ENCODE measurements around the gene CDKL1.
"Not testable (repeated sequence)": the region's sequence is repeated elsewhere in the genome, so short reads cannot be mapped to it uniquely, and the experiment has no call there.

Gene CDKL1

GRCh38 chr14:50377550-50378085 lies 19.1 kb downstream of the CDKL1 start:
- Mint-ChIP-seq H3K27ac (no peak overlapping the region), H3K9me3 (no peaks in the 10 kb centered on the region), H3K4me3 (no peak overlapping the region), H3K4me1 (ENCODE audit: low read depth) (peaks cover 8% of the 10 kb centered on the region), H3K27me3 (no peaks in the 10 kb centered on the region), H3K36me3 (ENCODE audit: low read depth) (no peaks in the 10 kb centered on the region)
- intact Hi-C loops (cut with micrococcal nuclease): no loop called here

- H3K9me3 Mint-ChIP-seq: no peaks in the 10 kb centered on the region
- H3K36me3 Mint-ChIP-seq (ENCODE audit: low read depth): no peaks in the 10 kb centered on the region
- intact Hi-C loops (cut with micrococcal nuclease): no loop called here
- no peak overlapping the region for H3K27ac Mint-ChIP-seq
- H3K4me3 Mint-ChIP-seq: no peak overlapping the region
- H3K4me1 Mint-ChIP-seq (ENCODE audit: low read depth): peaks cover 8% of the 10 kb centered on the region
- no peaks in the 10 kb centered on the region for H3K27me3 Mint-ChIP-seq
Measured at GRCh38 chr14:50375760-50376159, 20.9 kb downstream of the CDKL1 start.

- Mint-ChIP-seq H3K4me1 (ENCODE audit: low read depth) (peaks cover 8% of the 10 kb centered on the region), H3K4me3 (no peak overlapping the region), H3K27me3 (no peaks in the 10 kb centered on the region), H3K27ac (no peak overlapping the region), H3K36me3 (ENCODE audit: low read depth) (no peaks in the 10 kb centered on the region), H3K9me3 (no peaks in the 10 kb centered on the region)
- intact Hi-C loops (cut with micrococcal nuclease): no loop called here
Measured at GRCh38 chr14:50373959-50374358, 22.7 kb downstream of the CDKL1 start.

- intact Hi-C loops (cut with micrococcal nuclease): no loop called here
Measured at GRCh38 chr14:50371546-50371945, 25.1 kb downstream of the CDKL1 start.

GRCh38 chr14:50366589-50366988 lies 30.1 kb downstream of the CDKL1 start:
- Mint-ChIP-seq H3K36me3 (ENCODE audit: low read depth) (no peaks in the 10 kb centered on the region), H3K27me3 (peaks cover 5% of the 10 kb centered on the region), H3K4me3 (no peak overlapping the region), H3K27ac (peak overlapping the region; percentile 3), H3K9me3 (no peaks in the 10 kb centered on the region), H3K4me1 (ENCODE audit: low read depth) (peaks cover 32% of the 10 kb centered on the region)
- intact Hi-C loops (cut with micrococcal nuclease): no loop called here

More at GRCh38 chr14:50371546-50371945, 25.1 kb downstream of the CDKL1 start:
- peaks cover 7% of the 10 kb centered on the region for H3K4me1 Mint-ChIP-seq (ENCODE audit: low read depth)
- no peaks in the 10 kb centered on the region for H3K9me3 Mint-ChIP-seq
- H3K4me3 Mint-ChIP-seq: no peak overlapping the region
- peaks cover 2% of the 10 kb centered on the region for H3K27me3 Mint-ChIP-seq
- no peaks in the 10 kb centered on the region for H3K36me3 Mint-ChIP-seq (ENCODE audit: low read depth)
- H3K27ac Mint-ChIP-seq: no peak overlapping the region

GRCh38 chr14:50366115-50366514 lies 30.6 kb downstream of the CDKL1 start:
- Mint-ChIP-seq H3K27me3 (peaks cover 5% of the 10 kb centered on the region), H3K27ac (peak overlapping the region; percentile 3), H3K9me3 (no peaks in the 10 kb centered on the region), H3K36me3 (ENCODE audit: low read depth) (no peaks in the 10 kb centered on the region), H3K4me3 (no peak overlapping the region), H3K4me1 (ENCODE audit: low read depth) (peaks cover 32% of the 10 kb centered on the region)
- intact Hi-C loops (cut with micrococcal nuclease): no loop called here

GRCh38 chr14:50365572-50365971 lies 31.1 kb downstream of the CDKL1 start:
- H3K4me1 Mint-ChIP-seq (ENCODE audit: low read depth): peaks cover 32% of the 10 kb centered on the region
- H3K9me3 Mint-ChIP-seq; H3K4me3 Mint-ChIP-seq; H3K36me3 Mint-ChIP-seq (ENCODE audit: low read depth); intact Hi-C loops (cut with micrococcal nuclease); H3K27me3 Mint-ChIP-seq: not testable (repeated sequence)
- peak overlapping the region; percentile 3 for H3K27ac Mint-ChIP-seq

- H3K4me3 Mint-ChIP-seq: no peak overlapping the region
- intact Hi-C loops (cut with micrococcal nuclease): no loop called here
- no peaks in the 10 kb centered on the region for H3K36me3 Mint-ChIP-seq (ENCODE audit: low read depth)
Measured at GRCh38 chr14:50364792-50365191, 31.9 kb downstream of the CDKL1 start.

GRCh38 chr14:50363714-50364111 lies 33.0 kb downstream of the CDKL1 start:
- no peaks in the 10 kb centered on the region for H3K9me3 Mint-ChIP-seq
- H3K4me1 Mint-ChIP-seq (ENCODE audit: low read depth): peaks cover 32% of the 10 kb centered on the region
- H3K36me3 Mint-ChIP-seq (ENCODE audit: low read depth): no peaks in the 10 kb centered on the region
- H3K27ac Mint-ChIP-seq: peak overlapping the region; percentile 77
- H3K27me3 Mint-ChIP-seq: peaks cover 5% of the 10 kb centered on the region
- H3K4me3 Mint-ChIP-seq: peak overlapping the region; percentile 72
- intact Hi-C loops (cut with micrococcal nuclease): no loop called here

More at GRCh38 chr14:50364792-50365191, 31.9 kb downstream of the CDKL1 start:
- H3K9me3 Mint-ChIP-seq: no peaks in the 10 kb centered on the region
- peaks cover 32% of the 10 kb centered on the region for H3K4me1 Mint-ChIP-seq (ENCODE audit: low read depth)
- no peak overlapping the region for H3K27ac Mint-ChIP-seq
- H3K27me3 Mint-ChIP-seq: peaks cover 5% of the 10 kb centered on the region

- intact Hi-C loops (cut with micrococcal nuclease): no loop called here
- peaks cover 5% of the 10 kb centered on the region for H3K27me3 Mint-ChIP-seq
Measured at GRCh38 chr14:50362764-50363713, 33.6 kb downstream of the CDKL1 start.

GRCh38 chr14:50361473-50362403 lies 34.9 kb downstream of the CDKL1 start:
- peaks cover 27% of the 10 kb centered on the region for H3K4me1 Mint-ChIP-seq (ENCODE audit: low read depth)
- H3K27ac Mint-ChIP-seq; H3K4me3 Mint-ChIP-seq; H3K36me3 Mint-ChIP-seq (ENCODE audit: low read depth); H3K27me3 Mint-ChIP-seq; intact Hi-C loops (cut with micrococcal nuclease); H3K9me3 Mint-ChIP-seq: not testable (repeated sequence)

More at GRCh38 chr14:50362764-50363713, 33.6 kb downstream of the CDKL1 start:
- H3K9me3 Mint-ChIP-seq: no peaks in the 10 kb centered on the region
- H3K4me3 Mint-ChIP-seq: peak overlapping the region; percentile 72
- no peaks in the 10 kb centered on the region for H3K36me3 Mint-ChIP-seq (ENCODE audit: low read depth)
- peaks cover 32% of the 10 kb centered on the region for H3K4me1 Mint-ChIP-seq (ENCODE audit: low read depth)
- H3K27ac Mint-ChIP-seq: peak overlapping the region; percentile 77

GRCh38 chr14:50360851-50361250 lies 35.8 kb downstream of the CDKL1 start:
- Mint-ChIP-seq H3K4me3 (no peak overlapping the region), H3K36me3 (ENCODE audit: low read depth) (no peaks in the 10 kb centered on the region), H3K9me3 (no peaks in the 10 kb centered on the region), H3K27ac (no peak overlapping the region), H3K27me3 (peaks cover 3% of the 10 kb centered on the region), H3K4me1 (ENCODE audit: low read depth) (peaks cover 19% of the 10 kb centered on the region)
- intact Hi-C loops (cut with micrococcal nuclease): no loop called here

- intact Hi-C loops (cut with micrococcal nuclease): no loop called here
- H3K4me3 Mint-ChIP-seq: no peak overlapping the region
- H3K36me3 Mint-ChIP-seq (ENCODE audit: low read depth): no peaks in the 10 kb centered on the region
- H3K4me1 Mint-ChIP-seq (ENCODE audit: low read depth): peaks cover 17% of the 10 kb centered on the region
- peaks cover 3% of the 10 kb centered on the region for H3K27me3 Mint-ChIP-seq
- no peak overlapping the region for H3K27ac Mint-ChIP-seq
- H3K9me3 Mint-ChIP-seq: no peaks in the 10 kb centered on the region
Measured at GRCh38 chr14:50360093-50360492, 36.6 kb downstream of the CDKL1 start.

GRCh38 chr14:50359631-50360030 lies 37.0 kb downstream of the CDKL1 start:
- Mint-ChIP-seq H3K27ac (no peak overlapping the region), H3K9me3 (no peaks in the 10 kb centered on the region), H3K36me3 (ENCODE audit: low read depth) (no peaks in the 10 kb centered on the region), H3K27me3 (peaks cover 3% of the 10 kb centered on the region), H3K4me3 (no peak overlapping the region), H3K4me1 (ENCODE audit: low read depth) (peaks cover 17% of the 10 kb centered on the region)
- intact Hi-C loops (cut with micrococcal nuclease): no loop called here

Data from dendritic cell treated with granulocyte-macrophage colony-stimulating factor and Interleukin-4, amounts not matched to agents 40 ng/mL and 50 ng/mL, for 4 days (primary cell).